Measurements from ENCODE around the gene GIGYF2. TPM values are rescaled to one million over a fixed set of nuclear protein-coding genes. Genes with fewer than 3 reads are reported as not detected.

The GIGYF2 gene
- total and polyA plus RNA-seq, 2 of the 13 experiments (the other 11 are each of a cell fraction or from before 2014, with no cell fraction given): 44.9 to 73.5 TPM

DNA sequence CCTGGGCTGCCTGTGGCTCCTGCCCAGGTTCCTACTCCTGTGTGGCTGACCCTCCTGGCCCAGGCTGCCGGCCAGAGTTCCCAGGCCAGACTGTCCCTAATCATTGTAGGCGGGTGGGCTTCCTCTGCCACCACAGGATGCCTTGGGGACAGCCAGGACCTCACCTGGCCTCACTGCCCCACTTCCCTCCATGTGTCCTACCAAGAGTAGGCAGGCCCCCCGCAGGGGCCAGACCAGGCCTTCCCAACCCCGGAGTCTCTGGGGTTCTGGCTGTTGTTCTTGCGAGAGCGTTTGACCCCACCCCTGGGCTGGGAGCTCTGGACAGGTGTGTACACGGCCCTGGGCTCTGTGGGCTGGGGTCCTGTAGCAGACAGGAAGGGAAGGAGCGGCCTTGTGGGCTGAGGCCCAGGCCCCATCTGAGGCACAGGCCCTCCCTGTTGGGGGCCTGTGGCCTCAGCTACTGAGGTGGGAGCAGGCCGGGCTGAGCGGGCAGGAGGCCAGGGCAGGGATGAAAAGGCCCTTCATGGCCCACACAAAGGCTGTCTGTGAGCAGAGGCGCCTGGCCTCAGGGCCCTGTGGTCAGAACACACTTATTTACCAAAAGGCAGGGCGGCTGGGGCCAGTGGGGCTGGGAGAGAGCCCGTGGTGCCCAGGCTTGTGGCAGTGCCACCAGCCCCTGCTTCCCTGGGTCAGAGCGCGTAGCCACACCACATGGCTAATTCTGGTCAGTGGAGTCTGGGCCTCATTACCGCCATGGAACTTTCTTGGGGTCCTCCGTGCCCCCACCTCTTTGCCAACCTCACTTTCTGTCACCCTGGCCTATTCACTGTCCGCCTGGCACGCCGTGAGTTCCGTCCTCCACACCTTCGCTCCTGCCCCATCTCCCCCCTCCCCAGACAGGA is 175.0 kb downstream of the GIGYF2 start (continued):
- TF ChIP-seq, protein P1, sequence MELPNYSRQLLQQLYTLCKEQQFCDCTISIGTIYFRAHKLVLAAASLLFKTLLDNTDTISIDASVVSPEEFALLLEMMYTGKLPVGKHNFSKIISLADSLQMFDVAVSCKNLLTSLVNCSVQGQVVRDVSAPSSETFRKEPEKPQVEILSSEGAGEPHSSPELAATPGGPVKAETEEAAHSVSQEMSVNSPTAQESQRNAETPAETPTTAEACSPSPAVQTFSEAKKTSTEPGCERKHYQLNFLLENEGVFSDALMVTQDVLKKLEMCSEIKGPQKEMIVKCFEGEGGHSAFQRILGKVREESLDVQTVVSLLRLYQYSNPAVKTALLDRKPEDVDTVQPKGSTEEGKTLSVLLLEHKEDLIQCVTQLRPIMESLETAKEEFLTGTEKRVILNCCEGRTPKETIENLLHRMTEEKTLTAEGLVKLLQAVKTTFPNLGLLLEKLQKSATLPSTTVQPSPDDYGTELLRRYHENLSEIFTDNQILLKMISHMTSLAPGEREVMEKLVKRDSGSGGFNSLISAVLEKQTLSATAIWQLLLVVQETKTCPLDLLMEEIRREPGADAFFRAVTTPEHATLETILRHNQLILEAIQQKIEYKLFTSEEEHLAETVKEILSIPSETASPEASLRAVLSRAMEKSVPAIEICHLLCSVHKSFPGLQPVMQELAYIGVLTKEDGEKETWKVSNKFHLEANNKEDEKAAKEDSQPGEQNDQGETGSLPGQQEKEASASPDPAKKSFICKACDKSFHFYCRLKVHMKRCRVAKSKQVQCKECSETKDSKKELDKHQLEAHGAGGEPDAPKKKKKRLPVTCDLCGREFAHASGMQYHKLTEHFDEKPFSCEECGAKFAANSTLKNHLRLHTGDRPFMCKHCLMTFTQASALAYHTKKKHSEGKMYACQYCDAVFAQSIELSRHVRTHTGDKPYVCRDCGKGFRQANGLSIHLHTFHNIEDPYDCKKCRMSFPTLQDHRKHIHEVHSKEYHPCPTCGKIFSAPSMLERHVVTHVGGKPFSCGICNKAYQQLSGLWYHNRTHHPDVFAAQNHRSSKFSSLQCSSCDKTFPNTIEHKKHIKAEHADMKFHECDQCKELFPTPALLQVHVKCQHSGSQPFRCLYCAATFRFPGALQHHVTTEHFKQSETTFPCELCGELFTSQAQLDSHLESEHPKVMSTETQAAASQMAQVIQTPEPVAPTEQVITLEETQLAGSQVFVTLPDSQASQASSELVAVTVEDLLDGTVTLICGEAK (IDR thresholded peaks at IDR 0.05): no peak
- TF ChIP-seq, protein P1 (CRISPR knock-in tag; IDR thresholded peaks at IDR 0.05): peak; percentile 56; the same call in 1 of the 2 replicates
- TF ChIP-seq HMGA1 (CRISPR knock-in tag; conservative IDR thresholded peaks at IDR 0.05) (no peak), ZNF619 (CRISPR knock-in tag; IDR thresholded peaks at IDR 0.05) (0 out of 2 replicates have a peak, but pooled peaks have one; percentile 43), ZFYVE20 (CRISPR knock-in tag; IDR thresholded peaks at IDR 0.05; ENCODE audit: borderline replicate concordance, low read depth) (no peak; the same call in 1 of the 2 replicates), ZNF546 (CRISPR knock-in tag; conservative IDR thresholded peaks at IDR 0.05) (no peak; the same call in 1 of the 2 replicates), CHCHD3 (CRISPR knock-in tag; IDR thresholded peaks at IDR 0.05) (peak; percentile 59; the same call in 1 of the 2 replicates), XBP1 (CRISPR knock-in tag; IDR thresholded peaks at IDR 0.05) (no peak)
- TF ChIP-seq, protein P2, sequence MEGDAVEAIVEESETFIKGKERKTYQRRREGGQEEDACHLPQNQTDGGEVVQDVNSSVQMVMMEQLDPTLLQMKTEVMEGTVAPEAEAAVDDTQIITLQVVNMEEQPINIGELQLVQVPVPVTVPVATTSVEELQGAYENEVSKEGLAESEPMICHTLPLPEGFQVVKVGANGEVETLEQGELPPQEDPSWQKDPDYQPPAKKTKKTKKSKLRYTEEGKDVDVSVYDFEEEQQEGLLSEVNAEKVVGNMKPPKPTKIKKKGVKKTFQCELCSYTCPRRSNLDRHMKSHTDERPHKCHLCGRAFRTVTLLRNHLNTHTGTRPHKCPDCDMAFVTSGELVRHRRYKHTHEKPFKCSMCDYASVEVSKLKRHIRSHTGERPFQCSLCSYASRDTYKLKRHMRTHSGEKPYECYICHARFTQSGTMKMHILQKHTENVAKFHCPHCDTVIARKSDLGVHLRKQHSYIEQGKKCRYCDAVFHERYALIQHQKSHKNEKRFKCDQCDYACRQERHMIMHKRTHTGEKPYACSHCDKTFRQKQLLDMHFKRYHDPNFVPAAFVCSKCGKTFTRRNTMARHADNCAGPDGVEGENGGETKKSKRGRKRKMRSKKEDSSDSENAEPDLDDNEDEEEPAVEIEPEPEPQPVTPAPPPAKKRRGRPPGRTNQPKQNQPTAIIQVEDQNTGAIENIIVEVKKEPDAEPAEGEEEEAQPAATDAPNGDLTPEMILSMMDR (CRISPR knock-in tag; IDR thresholded peaks at IDR 0.05): no peak; the same call in 1 of the 2 replicates
- TF ChIP-seq, protein P3, sequence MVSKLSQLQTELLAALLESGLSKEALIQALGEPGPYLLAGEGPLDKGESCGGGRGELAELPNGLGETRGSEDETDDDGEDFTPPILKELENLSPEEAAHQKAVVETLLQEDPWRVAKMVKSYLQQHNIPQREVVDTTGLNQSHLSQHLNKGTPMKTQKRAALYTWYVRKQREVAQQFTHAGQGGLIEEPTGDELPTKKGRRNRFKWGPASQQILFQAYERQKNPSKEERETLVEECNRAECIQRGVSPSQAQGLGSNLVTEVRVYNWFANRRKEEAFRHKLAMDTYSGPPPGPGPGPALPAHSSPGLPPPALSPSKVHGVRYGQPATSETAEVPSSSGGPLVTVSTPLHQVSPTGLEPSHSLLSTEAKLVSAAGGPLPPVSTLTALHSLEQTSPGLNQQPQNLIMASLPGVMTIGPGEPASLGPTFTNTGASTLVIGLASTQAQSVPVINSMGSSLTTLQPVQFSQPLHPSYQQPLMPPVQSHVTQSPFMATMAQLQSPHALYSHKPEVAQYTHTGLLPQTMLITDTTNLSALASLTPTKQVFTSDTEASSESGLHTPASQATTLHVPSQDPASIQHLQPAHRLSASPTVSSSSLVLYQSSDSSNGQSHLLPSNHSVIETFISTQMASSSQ (IDR thresholded peaks at IDR 0.05; ENCODE audit: low read depth): peak; percentile 57
- TF ChIP-seq, protein P3 (CRISPR knock-in tag; IDR thresholded peaks at IDR 0.05; ENCODE audit: borderline replicate concordance): peak; percentile 90
